Heart left ventricle (tissue), 13 donors: ENCODE data around the gene TXK.

Experiments used
- CTCF ChIP-seq, 12 donors: fragments of 200-600 bp; sonication (generic) in 4 of 12; IDR thresholded peaks; one replicate each; pipeline versions ENCODE4 v1.5.0 to v1.8.0; 2018 to 2022; ENCODE audit warnings: antibody characterized with exemption in 12 of 12, mild to moderate bottlenecking in 5 of 12
- POLR2A ChIP-seq, 2 donors: fragments of 450-650 bp; IDR thresholded peaks; one replicate each; pipeline ENCODE4 v1.6.1; 2017; ENCODE audit warnings: antibody characterized with exemption in 2 of 2, mild to moderate bottlenecking in 2 of 2, moderate library complexity in 2 of 2
- donor health status: ischemic (EF 13 %, LVEDD 7.1; RV severe dilation, severe dysfunction).
- donor health status: DM: no; HTN: yes; CAD: no.
- donor health status: DM: no; HTN: no; CAD: no.
- donor health status: ischemic (EF 25% LVEDD 6.9; RV normal size, moderate dysfunction).
- donor health status: ischemic (EF 25% LVEDD 5.7; RV mildly dilated, moderate dysfunction).
- donor health status: ischemic (EF 35%, LVEDD 5.7; RV mildly dilated, moderate dysfunction).
- donor health status: nonischemic (EF 11% LVEDD 7.7; RV severe dilation, severe dysfunction).
- donor health status: DM: yes; HTN: yes; CAD: no.
- donor health status: PGD.
- donor health status: ischemic (EF 29% LVEDD 5.4; RV normal size, mild dysfunction).
- donor health status: nonischemic (EF 23%, LVEDD 6.1; RV moderate dilation, normal function).

- TF ChIP-seq CTCF (IDR thresholded peaks at IDR 0.05) (no peak), POLR2A (IDR thresholded peaks at IDR 0.05) (no peak)
Measured at GRCh38 chr4:48131736-48132135, 2.3 kb downstream of the TXK start.
